ENCODE measurements around the gene SPEM2. TPM values are rescaled to one million over a fixed set of nuclear protein-coding genes. Genes with fewer than 3 reads are reported as not detected.

Gene SPEM2
- total and polyA plus RNA-seq, 2 of the 8 experiments (the other 6 are each of a cell fraction or from before 2014, with no cell fraction given), result 0.03 TPM; not detected in 1

GRCh38 chr17:7379134-7379533 is 46.3 kb upstream of the SPEM2 start:
- CTCF ChIA-PET (ENCODE audit: partially characterized antibody), result no interaction called here
- WGBS, 2 experiments (ENCODE audit: extremely low coverage in 1 of 2, insufficient coverage in 1 of 2, insufficient read length in 1 of 2, insufficient replicate concordance in 2 of 2, low coverage in 1 of 2, low lambda C conversion rate in 2 of 2, missing lambda C conversion rate in 1 of 2), result 95% methylated on average over 3 of the region's 3 CpGs; no CpG with 5 or more reads in 1 of the 2 experiments
- POLR2A ChIA-PET (ENCODE audit: partially characterized antibody), result no interaction called here

More at GRCh38 chr17:7379134-7379533, 46.3 kb upstream of the SPEM2 start:
- Histone ChIP-seq H4K5ac (ENCODE audit: insufficient read length, low read depth, low read length) (no peak overlapping the region), H2BK5ac (ENCODE audit: low read depth, low read length) (no peak overlapping the region), H2AK5ac (ENCODE audit: low read depth, low read length) (no peak overlapping the region), H3K27ac (ENCODE audit: low read depth, low read length) (no peak overlapping the region), H3K23ac (ENCODE audit: insufficient read length) (no peak overlapping the region), H3K14ac (ENCODE audit: insufficient read length) (no peak overlapping the region), H3K36me3 (ENCODE audit: control insufficient read depth in 2 of 4, insufficient read depth in 4 of 4, low read length in 3 of 4) (no peaks in the 10 kb centered on the region), H3K9me3 (ENCODE audit: insufficient read depth in 2 of 2, low read depth in 1 of 2, low read length in 1 of 2) (peaks cover 0 to 7% of the 10 kb centered on the region in 2 experiments; a peak in 1 of 4 replicates), H4K8ac (ENCODE audit: extremely low read depth, insufficient read depth, low read length) (no peak overlapping the region), H3K4me2 (ENCODE audit: insufficient read depth in 1 of 2, low read depth in 2 of 2, low read length in 2 of 2) (no peak overlapping the region), H3K23me2 (ENCODE audit: low read depth, low read length) (peaks cover 7% of the 10 kb centered on the region; the same call in 1 of the 2 replicates), H2BK120ac (replicated peaks; ENCODE audit: low read depth, low read length) (no peak overlapping the region), H3K18ac (ENCODE audit: extremely low read depth, low read length) (no peak overlapping the region), H3K79me2 (ENCODE audit: control insufficient read depth in 1 of 2, insufficient read depth in 2 of 2, low read length in 2 of 2) (no peaks in the 10 kb centered on the region), H3K4ac (replicated peaks; ENCODE audit: insufficient read length, low read depth, low read length) (no peak overlapping the region), H3K4me1 (replicated peaks in 1 of 4; ENCODE audit: control insufficient read depth in 3 of 4, insufficient read depth in 4 of 4, low read length in 3 of 4) (peaks cover 0 to 13% (median 6%) of the 10 kb centered on the region in 4 experiments; a peak in 6 of 7 replicates), H3K9ac (replicated peaks in 1 of 4; ENCODE audit: extremely low read depth in 1 of 4, low read depth in 3 of 4, low read length in 3 of 4) (no peak overlapping the region), H3K79me1 (ENCODE audit: low read depth, low read length) (peaks cover 3% of the 10 kb centered on the region; the same call in 1 of the 2 replicates), H2BK20ac (ENCODE audit: low read length) (no peak overlapping the region), H3K56ac (replicated peaks; ENCODE audit: insufficient read length, low read depth, low read length) (no peak overlapping the region), H3K27me3 (replicated peaks in 1 of 4; ENCODE audit: control insufficient read depth in 3 of 4, extremely low read depth in 1 of 4, insufficient read depth in 3 of 4, low read length in 3 of 4) (peaks cover 0 to 39% (median 29%) of the 10 kb centered on the region in 4 experiments; a peak in 6 of 7 replicates), H4K20me1 (replicated peaks in 1 of 2; ENCODE audit: control insufficient read depth in 1 of 2, insufficient read depth in 2 of 2, low read length in 2 of 2) (peaks cover 0 to 8% of the 10 kb centered on the region in 2 experiments), H4K91ac (replicated peaks; ENCODE audit: insufficient read length, low read length) (no peak overlapping the region), H2BK15ac (ENCODE audit: low read length) (no peak overlapping the region), H2AFZ (ENCODE audit: low read length) (no peak overlapping the region), H3K4me3 (ENCODE audit: extremely low read depth in 1 of 4, insufficient read depth in 2 of 4, low read depth in 3 of 4, low read length in 4 of 4) (no peak overlapping the region), H2BK12ac (ENCODE audit: low read depth, low read length) (no peak overlapping the region)
- DNase-seq (ENCODE audit: low read depth in 1 of 2, low spot score in 2 of 2), result no peak
- no peak for FAIRE-seq
- TF ChIP-seq TEAD4 (IDR thresholded peaks at IDR 0.05; ENCODE audit: low read depth, low read length), result no peak
- TF ChIP-seq, protein P1, sequence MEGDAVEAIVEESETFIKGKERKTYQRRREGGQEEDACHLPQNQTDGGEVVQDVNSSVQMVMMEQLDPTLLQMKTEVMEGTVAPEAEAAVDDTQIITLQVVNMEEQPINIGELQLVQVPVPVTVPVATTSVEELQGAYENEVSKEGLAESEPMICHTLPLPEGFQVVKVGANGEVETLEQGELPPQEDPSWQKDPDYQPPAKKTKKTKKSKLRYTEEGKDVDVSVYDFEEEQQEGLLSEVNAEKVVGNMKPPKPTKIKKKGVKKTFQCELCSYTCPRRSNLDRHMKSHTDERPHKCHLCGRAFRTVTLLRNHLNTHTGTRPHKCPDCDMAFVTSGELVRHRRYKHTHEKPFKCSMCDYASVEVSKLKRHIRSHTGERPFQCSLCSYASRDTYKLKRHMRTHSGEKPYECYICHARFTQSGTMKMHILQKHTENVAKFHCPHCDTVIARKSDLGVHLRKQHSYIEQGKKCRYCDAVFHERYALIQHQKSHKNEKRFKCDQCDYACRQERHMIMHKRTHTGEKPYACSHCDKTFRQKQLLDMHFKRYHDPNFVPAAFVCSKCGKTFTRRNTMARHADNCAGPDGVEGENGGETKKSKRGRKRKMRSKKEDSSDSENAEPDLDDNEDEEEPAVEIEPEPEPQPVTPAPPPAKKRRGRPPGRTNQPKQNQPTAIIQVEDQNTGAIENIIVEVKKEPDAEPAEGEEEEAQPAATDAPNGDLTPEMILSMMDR (IDR thresholded peaks at IDR 0.05; ENCODE audit: control extremely low read depth in 1 of 3, insufficient read depth in 1 of 3, low read depth in 1 of 3, low read length in 3 of 3), result no peak
- no peak for TF ChIP-seq JUND (IDR thresholded peaks at IDR 0.05; ENCODE audit: low read length)

All from H1 (cell line).